GM19452 (cell line): ENCODE measurements around the gene TBC1D5.
"Not testable (repeated sequence)": the region's sequence is repeated elsewhere in the genome, so short reads cannot be mapped to it uniquely, and the experiment has no call there.

ENCODE experiments used
- ATAC-seq: cut with Tn5 transposase; IDR thresholded peaks from one replicate; pipeline ENCODE4 v1.9.1; 2021; ENCODE audit not compliant: unreplicated experiment

Gene TBC1D5

GRCh38 chr3:17369973-17370372 is 372.5 kb downstream of the TBC1D5 start:
- ATAC-seq = no peak

GRCh38 chr3:17367171-17367570 is 375.3 kb downstream of the TBC1D5 start:
- no peak for ATAC-seq

GRCh38 chr3:17360991-17361390 is 381.4 kb downstream of the TBC1D5 start:
- ATAC-seq = no peak

- no peak for ATAC-seq
Observed at GRCh38 chr3:17359911-17360310, 382.5 kb downstream of the TBC1D5 start.

GRCh38 chr3:17357035-17357710 is 385.3 kb downstream of the TBC1D5 start:
- ATAC-seq = no peak

GRCh38 chr3:17356585-17356984 is 385.8 kb downstream of the TBC1D5 start:
- no peak for ATAC-seq

- ATAC-seq = no peak
Observed at GRCh38 chr3:17355591-17355990, 386.8 kb downstream of the TBC1D5 start.

- no peak for ATAC-seq
Observed at GRCh38 chr3:17354341-17354740, 388.1 kb downstream of the TBC1D5 start.

- no peak for ATAC-seq
Observed at GRCh38 chr3:17352620-17353019, 389.8 kb downstream of the TBC1D5 start.

GRCh38 chr3:17351193-17351592 is 391.2 kb downstream of the TBC1D5 start:
- not testable (repeated sequence) for ATAC-seq

- ATAC-seq = no peak
Observed at GRCh38 chr3:17349093-17349492, 393.3 kb downstream of the TBC1D5 start.

- ATAC-seq = no peak
Observed at GRCh38 chr3:17342119-17342518, 400.3 kb downstream of the TBC1D5 start.

- ATAC-seq = no peak
Observed at GRCh38 chr3:17340693-17341092, 401.7 kb downstream of the TBC1D5 start.

- ATAC-seq = no peak
Observed at GRCh38 chr3:17340261-17340660, 402.2 kb downstream of the TBC1D5 start.

GRCh38 chr3:17339132-17339575 is 403.3 kb downstream of the TBC1D5 start:
- ATAC-seq = no peak

GRCh38 chr3:17336291-17336690 is 406.1 kb downstream of the TBC1D5 start:
- no peak for ATAC-seq

- ATAC-seq = no peak
Observed at GRCh38 chr3:17333893-17334292, 408.5 kb downstream of the TBC1D5 start.

- no peak for ATAC-seq
Observed at GRCh38 chr3:17333446-17333845, 409.0 kb downstream of the TBC1D5 start.

- no peak for ATAC-seq
Observed at GRCh38 chr3:17330660-17331059, 411.8 kb downstream of the TBC1D5 start.

GRCh38 chr3:17329927-17330326 is 412.5 kb downstream of the TBC1D5 start:
- ATAC-seq = no peak

- peak; percentile 58 for ATAC-seq
Observed at GRCh38 chr3:17322106-17322793, 420.2 kb downstream of the TBC1D5 start.

GRCh38 chr3:17320266-17320665 is 422.2 kb downstream of the TBC1D5 start:
- no peak for ATAC-seq

GRCh38 chr3:17315897-17316296 is 426.5 kb downstream of the TBC1D5 start:
- no peak for ATAC-seq
